IMR-90 (cell line): ENCODE data around the gene SLC4A3.

Source experiments
- BHLHE40 ChIP-seq: fragments of 150-350 bp; IDR thresholded peaks from 2 replicates; pipeline ENCODE4 v1.6.1; 2016; ENCODE audit warnings: mild to moderate bottlenecking, low read depth, low read length
- CEBPB ChIP-seq: IDR thresholded peaks from 2 replicates; pipeline ENCODE4 v1.6.1; 2012; ENCODE audit warnings: low read depth, low read length, improper control_type of control experiment
- CTCF ChIP-seq: conservative IDR thresholded peaks from 2 replicates; pipeline ENCODE4 v1.5.1; 2012; ENCODE audit warnings: mild to moderate bottlenecking, low read depth, low read length, improper control_type of control experiment
- ELK1 ChIP-seq: fragments of 150-350 bp; IDR thresholded peaks from 2 replicates; pipeline ENCODE4 v1.6.1; 2016; ENCODE audit warnings: low read depth, mild to moderate bottlenecking, low read length, moderate library complexity, borderline replicate concordance
- FOS ChIP-seq: fragments of 150-350 bp; IDR thresholded peaks from 2 replicates; pipeline ENCODE4 v1.6.1; 2016; ENCODE audit warnings: low read depth, low read length
- MAFK ChIP-seq: IDR thresholded peaks from 2 replicates; pipeline ENCODE4 v1.6.1; 2012; ENCODE audit warnings: low read depth, low read length, improper control_type of control experiment
- MAZ ChIP-seq: IDR thresholded peaks from 2 replicates; pipeline ENCODE4 v1.6.1; 2012; ENCODE audit warnings: low read depth, mild to moderate bottlenecking, low read length, improper control_type of control experiment, moderate library complexity, borderline replicate concordance
- NFE2L2 ChIP-seq: fragments of 150-350 bp; IDR thresholded peaks from 2 replicates; pipeline ENCODE4 v1.6.1; 2016; ENCODE audit warnings: low read depth, mild to moderate bottlenecking, low read length
- POLR2A ChIP-seq: IDR thresholded peaks from 2 replicates; pipeline ENCODE4 v1.6.1; 2012; ENCODE audit warnings: mild to moderate bottlenecking, low read depth, low read length
- RAD21 ChIP-seq: IDR thresholded peaks from 2 replicates; pipeline ENCODE4 v1.6.1; 2012; ENCODE audit warnings: low read length, improper control_type of control experiment
- RFX5 ChIP-seq: IDR thresholded peaks from 2 replicates; pipeline ENCODE4 v1.8.0; 2012; ENCODE audit warnings: low read depth, mild to moderate bottlenecking, low read length, moderate library complexity
- SMC3 ChIP-seq: fragments of 150-350 bp; IDR thresholded peaks from 2 replicates; pipeline ENCODE4 v1.6.1; 2016; ENCODE audit warnings: low read depth, mild to moderate bottlenecking, antibody characterized with exemption, low read length, moderate library complexity

GRCh38 chr2:219645631-219646527, 18.4 kb downstream of the SLC4A3 start:
- TF ChIP-seq CTCF: no peak
- no peak for TF ChIP-seq CEBPB
- no peak for TF ChIP-seq POLR2A
- TF ChIP-seq RAD21: no peak
- TF ChIP-seq MAFK: peak; percentile 98
- TF ChIP-seq SMC3: no peak
- TF ChIP-seq NFE2L2: no peak
- no peak; the same call in 1 of the 2 replicates for TF ChIP-seq BHLHE40
- peak; percentile 48; the same call in 1 of the 2 replicates for TF ChIP-seq MAZ
- TF ChIP-seq RFX5: no peak
- no peak for TF ChIP-seq ELK1
- peak; percentile 83; the same call in 1 of the 2 replicates for TF ChIP-seq FOS
